A673 (cell line): ENCODE results near the gene EPN2. TPM values are rescaled to one million over a fixed set of nuclear protein-coding genes. Genes with fewer than 3 reads are reported as not detected.

ENCODE experiments used
- BruUV-seq: library from RNA; stranded (reverse); fragments of 400-500 nt; replicated peaks from 2 replicates; lab custom pipeline; 2021; lab: Mats Ljungman, UMichigan
- CTCF ChIA-PET: fragments of 300-600 bp; sonication (Branson Sonifier 250); formaldehyde crosslinking; loops from one replicate; lab custom pipeline; 2022; ENCODE audit warnings: antibody characterized with exemption; lab: Charles Lee
- POLR2A ChIA-PET: fragments of 300-600 bp; sonication (Branson Sonifier 250); formaldehyde crosslinking; loops from one replicate; lab custom pipeline; 2022; ENCODE audit warnings: antibody characterized with exemption; ENCODE audit not compliant: low non-redundant PET; lab: Charles Lee
- DNase-seq: peaks from one replicate; pipeline ENCODE4 v3.0.0-alpha.2; 2015; ENCODE audit warnings: low spot score
- H3K27ac ChIP-seq: fragments of 200-600 bp; sonication (generic); 2 replicates; pipeline ENCODE4 v1.5.1; 2016; ENCODE audit warnings: mixed run types, low read depth, mild to moderate bottlenecking, mixed read lengths, antibody characterized with exemption, low read length; ENCODE audit not compliant: poor library complexity, severe bottlenecking
- H3K27me3 ChIP-seq: fragments of 200-600 bp; sonication (generic); replicated peaks from 2 replicates; pipeline ENCODE4 v1.6.1; 2017; ENCODE audit warnings: mixed run types, low read depth, mild to moderate bottlenecking, mixed read lengths, antibody characterized with exemption, low read length; ENCODE audit not compliant: insufficient read depth, poor library complexity
- H3K36me3 ChIP-seq: fragments of 200-600 bp; sonication (generic); 2 replicates; pipeline ENCODE4 v1.6.1; 2016; ENCODE audit warnings: mixed run types, mild to moderate bottlenecking, mixed read lengths, antibody characterized with exemption, low read length; ENCODE audit not compliant: insufficient read depth, poor library complexity, severe bottlenecking
- H3K4me1 ChIP-seq: fragments of 200-600 bp; sonication (generic); 2 replicates; pipeline ENCODE4 v1.6.1; 2017; ENCODE audit warnings: mixed run types, mild to moderate bottlenecking, mixed read lengths, antibody characterized with exemption, low read length; ENCODE audit not compliant: insufficient read depth, poor library complexity, severe bottlenecking
- H3K4me3 ChIP-seq: fragments of 200-600 bp; sonication (generic); 2 replicates; pipeline ENCODE4 v1.5.1; 2016; ENCODE audit warnings: low read depth, mixed run types, mild to moderate bottlenecking, mixed read lengths, low read length; ENCODE audit not compliant: poor library complexity, severe bottlenecking
- H3K9me3 ChIP-seq: fragments of 200-600 bp; sonication (generic); 2 replicates; pipeline ENCODE4 v1.6.1; 2016; ENCODE audit warnings: mixed run types, low read depth, mild to moderate bottlenecking, mixed read lengths, antibody characterized with exemption, low read length; ENCODE audit not compliant: poor library complexity, severe bottlenecking
- EZH2 ChIP-seq: fragments of 200-600 bp; sonication (generic); IDR thresholded peaks from 2 replicates; pipeline ENCODE4 v1.6.1; 2017; ENCODE audit warnings: borderline replicate concordance, low read depth, mild to moderate bottlenecking, mixed read lengths, antibody characterized with exemption, low read length; ENCODE audit not compliant: poor library complexity, severe bottlenecking
- intact Hi-C: fragments of 100-400 bp; cut with micrococcal nuclease; formaldehyde crosslinking; loops from one replicate; pipeline ENCODE4 v1.10.0; 2022; ENCODE audit not compliant: unreplicated experiment
- total RNA-seq: library from RNA; stranded (reverse); gene quantifications from 2 replicates; pipeline ENCODE4 v1.2.3, GENCODE V29; 2021
- TF ChIP-seq, protein P1 (sequence below): fragments of 300-800, 200-600 bp; sonication (generic); conservative IDR thresholded peaks from 2 replicates; pipeline ENCODE4 v1.5.1; 2017; ENCODE audit warnings: low read depth, mild to moderate bottlenecking, antibody characterized with exemption, low read length, moderate library complexity, mixed read lengths

EPN2 gene
- total RNA-seq, 1 experiment from 2014 or later: 52.0 TPM

DNA sequence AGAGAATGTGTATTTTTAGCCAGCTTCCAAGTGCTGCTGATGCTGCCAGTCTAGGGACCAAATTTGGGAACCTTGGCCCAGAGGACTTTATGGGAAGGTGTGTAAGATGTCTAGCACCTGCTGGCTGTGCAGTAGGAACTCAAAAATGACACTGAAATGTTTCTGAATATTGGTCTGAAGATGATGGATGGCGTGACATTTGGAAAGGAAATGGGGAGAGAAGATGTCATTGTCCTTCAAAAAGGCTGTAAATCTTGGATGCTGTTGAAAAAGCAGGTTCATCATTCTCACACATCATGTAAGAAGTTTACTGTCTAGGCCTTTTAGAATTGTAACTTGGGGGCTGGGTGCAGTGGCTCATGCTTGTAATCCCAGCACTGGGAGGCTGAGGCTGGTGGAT lies 6.7 kb downstream of the EPN2 start:
- Histone ChIP-seq H3K36me3 (no peaks in the 10 kb centered on the region), H3K27ac (no peak overlapping the region), H3K4me1 (peaks cover 16% of the 10 kb centered on the region), H3K27me3 (no peaks in the 10 kb centered on the region), H3K4me3 (no peak overlapping the region), H3K9me3 (no peaks in the 10 kb centered on the region)
- no TSS peak for BruUV-seq
- DNase-seq: no peak
- TF ChIP-seq, protein P1, sequence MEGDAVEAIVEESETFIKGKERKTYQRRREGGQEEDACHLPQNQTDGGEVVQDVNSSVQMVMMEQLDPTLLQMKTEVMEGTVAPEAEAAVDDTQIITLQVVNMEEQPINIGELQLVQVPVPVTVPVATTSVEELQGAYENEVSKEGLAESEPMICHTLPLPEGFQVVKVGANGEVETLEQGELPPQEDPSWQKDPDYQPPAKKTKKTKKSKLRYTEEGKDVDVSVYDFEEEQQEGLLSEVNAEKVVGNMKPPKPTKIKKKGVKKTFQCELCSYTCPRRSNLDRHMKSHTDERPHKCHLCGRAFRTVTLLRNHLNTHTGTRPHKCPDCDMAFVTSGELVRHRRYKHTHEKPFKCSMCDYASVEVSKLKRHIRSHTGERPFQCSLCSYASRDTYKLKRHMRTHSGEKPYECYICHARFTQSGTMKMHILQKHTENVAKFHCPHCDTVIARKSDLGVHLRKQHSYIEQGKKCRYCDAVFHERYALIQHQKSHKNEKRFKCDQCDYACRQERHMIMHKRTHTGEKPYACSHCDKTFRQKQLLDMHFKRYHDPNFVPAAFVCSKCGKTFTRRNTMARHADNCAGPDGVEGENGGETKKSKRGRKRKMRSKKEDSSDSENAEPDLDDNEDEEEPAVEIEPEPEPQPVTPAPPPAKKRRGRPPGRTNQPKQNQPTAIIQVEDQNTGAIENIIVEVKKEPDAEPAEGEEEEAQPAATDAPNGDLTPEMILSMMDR: no peak
- no peak for TF ChIP-seq EZH2
- intact Hi-C loops: no loop called here
- ChIA-PET CTCF (no interaction called here), POLR2A (no interaction called here)

DNA sequence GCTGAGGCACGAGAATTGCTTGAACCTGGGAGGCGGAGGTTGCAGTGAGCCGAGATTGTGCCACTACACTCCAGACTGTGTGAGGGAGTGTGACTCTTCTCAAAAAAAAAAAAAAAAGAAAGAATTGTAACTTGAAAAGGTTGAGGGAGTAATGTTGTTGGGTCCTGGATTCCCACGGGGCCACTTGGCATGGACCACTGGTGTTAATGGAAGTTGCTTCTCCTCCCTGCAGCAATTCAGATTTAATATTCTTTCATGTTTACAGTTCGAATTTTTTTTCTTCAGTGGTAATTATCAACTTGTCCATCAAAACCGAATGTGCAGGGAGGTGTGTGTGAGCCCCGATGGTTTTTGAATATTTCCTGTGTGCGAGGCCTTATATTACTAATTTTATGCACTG lies 7.2 kb downstream of the EPN2 start:
- TF ChIP-seq, protein P1: no peak
- TF ChIP-seq EZH2: no peak
- CTCF ChIA-PET: no interaction called here
- Histone ChIP-seq H3K27me3 (no peaks in the 10 kb centered on the region), H3K9me3 (no peaks in the 10 kb centered on the region), H3K4me1 (peaks cover 21% of the 10 kb centered on the region), H3K27ac (no peak overlapping the region), H3K4me3 (no peak overlapping the region), H3K36me3 (no peaks in the 10 kb centered on the region)
- POLR2A ChIA-PET: no interaction called here
- no TSS peak for BruUV-seq
- no peak for DNase-seq
- intact Hi-C loops: no loop called here

DNA sequence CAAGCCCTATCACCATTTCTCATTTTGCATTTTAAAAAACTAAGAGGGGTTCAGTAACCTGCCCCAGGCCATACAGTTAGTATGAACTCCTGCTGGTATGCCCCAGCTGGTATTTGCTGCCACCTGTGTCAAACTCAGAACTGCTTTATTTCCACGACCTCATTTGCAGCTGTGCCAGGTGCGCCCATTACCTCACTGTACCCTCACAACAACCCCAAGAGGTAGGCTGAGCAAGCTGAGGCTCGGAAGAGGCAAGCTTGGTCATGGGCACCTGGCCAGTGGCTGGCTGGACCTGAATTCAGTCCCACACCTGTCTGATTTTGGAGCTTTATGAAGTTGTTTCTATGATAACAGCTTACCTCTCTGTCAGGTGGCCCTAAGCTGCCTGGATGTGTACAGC lies 7.6 kb downstream of the EPN2 start:
- intact Hi-C loops: no loop called here
- ChIA-PET CTCF (no interaction called here), POLR2A (no interaction called here)
- Histone ChIP-seq H3K4me1 (peaks cover 23% of the 10 kb centered on the region), H3K27me3 (no peaks in the 10 kb centered on the region), H3K9me3 (no peaks in the 10 kb centered on the region), H3K36me3 (no peaks in the 10 kb centered on the region), H3K4me3 (no peak overlapping the region), H3K27ac (no peak overlapping the region)
- no TSS peak for BruUV-seq
- DNase-seq: no peak
- TF ChIP-seq, protein P1: no peak
- TF ChIP-seq EZH2: no peak
